Right ventricle myocardium inferior (tissue), 1 donor: ENCODE measurements around the gene MARCHF3. TPM values are rescaled to one million over a fixed set of nuclear protein-coding genes. Genes with fewer than 3 reads are reported as not detected.
"Not testable (repeated sequence)": the region's sequence is repeated elsewhere in the genome, so short reads cannot be mapped to it uniquely, and the experiment has no call there.

Source experiments
- ATAC-seq: fragments of 200-7000 bp; cut with Tn5 transposase; one replicate; pipeline ENCODE4 v1.9.1; 2020; ENCODE audit warnings: mild to moderate bottlenecking, moderate library complexity
- DNase-seq: peaks from one replicate; pipeline ENCODE4 v3.0.0; 2021; ENCODE audit errors: missing footprints
- intact Hi-C: fragments of 100-400 bp; cut with DNase I; formaldehyde crosslinking; loops from one replicate; pipeline ENCODE4 v1.11.0; 2022
- total RNA-seq: library from RNA; stranded (reverse); fragmentation: NEBNext Ultra II Directional; extraction: Animal tissue kit (Norgen Biotek cat#: 25700); gene quantifications from one replicate; pipeline ENCODE4 v1.2.1, GENCODE V29; 2021
- donor health status: DM: no; HTN: yes; CAD: no; lungs with severe emphysema.

The MARCHF3 gene
- total RNA-seq, 1 donor from 2014 or later, result 30.1 TPM

GRCh38 chr5:127023552-127024191, 6.7 kb downstream of the MARCHF3 start:
- DNase-seq, ATAC-seq, intact Hi-C loops: not testable (repeated sequence)

DNA sequence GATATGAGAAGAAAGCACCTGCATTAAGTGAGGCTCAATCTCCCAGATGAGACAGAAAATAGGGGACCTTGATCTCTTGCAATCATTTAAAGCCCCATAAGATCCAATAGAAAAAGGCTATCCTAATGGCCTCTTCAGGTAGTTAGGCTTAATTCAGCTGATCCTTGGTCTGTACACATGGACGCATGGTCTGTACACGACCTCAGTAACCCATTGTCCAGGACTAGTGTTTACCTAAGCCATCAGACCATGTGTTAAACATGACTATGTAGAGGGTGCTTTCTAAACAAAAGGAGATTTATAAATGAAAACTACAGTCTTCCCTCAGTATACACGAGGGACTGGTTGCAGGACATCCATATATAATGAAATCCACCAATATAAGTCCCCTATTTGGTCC, 7.5 kb downstream of the MARCHF3 start:
- DNase-seq (no peak), ATAC-seq (no peak)
- intact Hi-C loops, result no loop called here

DNA sequence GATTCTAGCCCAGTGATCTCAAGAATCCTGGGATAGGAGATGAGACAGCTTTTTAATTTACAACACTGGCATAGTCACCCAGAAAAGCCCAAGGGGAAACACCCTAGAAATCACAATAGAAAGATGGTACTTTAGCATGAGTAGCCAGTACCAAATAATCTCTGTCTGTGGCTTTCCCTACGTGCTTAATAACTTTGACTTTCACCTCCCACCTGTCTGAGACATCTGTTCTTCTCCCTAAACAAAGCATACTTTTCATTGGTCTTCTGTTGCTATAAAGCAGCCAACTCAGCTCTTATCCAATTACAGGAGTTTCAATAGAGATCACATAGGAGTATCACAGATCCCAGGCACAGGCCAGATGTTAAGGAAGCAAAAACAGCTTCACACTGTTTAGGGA, 10.4 kb downstream of the MARCHF3 start:
- intact Hi-C loops, result no loop called here
- no peak for ATAC-seq
- no peak for DNase-seq

DNA sequence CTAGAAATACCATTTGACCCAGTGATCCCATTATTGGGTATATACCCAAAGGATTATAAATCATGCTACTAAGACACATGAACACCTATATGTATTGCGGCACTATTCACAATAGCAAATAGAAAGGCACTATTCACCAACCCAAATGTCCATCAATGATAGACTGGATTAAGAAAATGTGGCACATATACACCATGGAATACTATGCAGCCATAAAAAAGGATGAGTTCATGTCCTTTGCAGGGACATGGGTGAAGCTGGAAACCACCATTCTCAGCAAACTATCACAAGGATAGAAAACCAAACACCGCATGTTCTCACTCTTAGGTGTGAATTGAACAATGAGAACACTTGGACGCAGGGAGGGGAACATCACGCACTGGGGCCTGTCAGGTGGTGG, 13.6 kb downstream of the MARCHF3 start:
- DNase-seq, intact Hi-C loops, ATAC-seq: not testable (repeated sequence)

DNA sequence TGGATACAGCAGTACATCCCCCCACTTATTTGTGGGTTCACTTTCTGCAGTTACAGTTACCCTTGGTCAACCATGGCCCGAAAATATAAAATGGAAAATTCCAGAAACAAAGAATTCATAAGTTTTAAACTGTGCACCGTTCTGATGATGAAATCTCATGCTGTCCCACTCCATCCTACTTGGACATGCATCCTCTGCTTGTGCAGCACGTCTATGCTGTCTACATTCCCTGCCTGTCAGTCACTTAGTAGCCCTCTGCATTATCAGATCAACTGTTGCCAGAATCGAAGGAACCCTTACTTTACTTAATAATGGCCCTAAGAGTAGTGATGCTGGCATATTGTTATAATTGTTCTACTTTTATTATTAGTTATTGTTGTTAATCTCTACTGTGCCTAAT, 14.6 kb downstream of the MARCHF3 start:
- intact Hi-C loops, result no loop called here
- DNase-seq (no peak), ATAC-seq (no peak)

- intact Hi-C loops, result no loop called here
- ATAC-seq, result no peak
- DNase-seq, result no peak
These were observed 15.8 kb downstream of the MARCHF3 start for GRCh38 chr5:127014573-127014972.

DNA sequence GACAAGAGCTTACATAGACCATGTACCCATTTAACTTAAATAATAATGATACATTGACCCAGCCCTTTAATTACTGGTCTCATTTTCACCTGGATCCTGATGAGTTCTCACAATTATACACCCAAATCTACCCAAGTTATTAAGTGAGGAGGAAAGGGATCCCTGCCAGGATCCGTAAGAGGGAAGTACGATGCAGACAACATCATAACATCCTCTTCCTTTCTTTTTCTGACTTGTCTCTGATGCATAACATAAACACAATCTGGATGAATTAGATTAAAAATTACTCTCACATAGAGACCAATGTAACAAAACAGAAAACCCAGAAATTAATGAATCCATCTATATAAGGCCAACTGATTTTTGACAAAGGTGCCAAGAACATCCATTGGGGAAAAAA, 17.0 kb downstream of the MARCHF3 start:
- intact Hi-C loops, result no loop called here
- ATAC-seq (no peak), DNase-seq (no peak)

DNA sequence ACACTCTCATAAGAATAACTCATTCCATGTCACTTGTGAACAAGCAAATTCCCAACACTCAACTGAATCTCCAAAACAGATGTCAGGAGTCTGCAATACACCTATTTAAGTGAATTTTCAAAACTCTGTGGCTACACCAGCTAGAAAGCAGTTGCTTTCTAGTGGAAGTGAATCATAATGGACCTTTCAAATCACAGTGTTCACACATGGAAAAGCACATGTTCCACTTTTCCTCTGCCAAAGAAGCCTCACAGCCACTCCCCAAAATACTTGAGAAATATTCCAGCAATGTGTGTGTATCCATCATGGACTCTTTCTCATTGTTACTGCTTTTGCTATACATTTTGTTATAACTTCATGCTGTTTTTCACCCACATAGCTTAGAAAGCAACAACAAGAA, 17.4 kb downstream of the MARCHF3 start:
- intact Hi-C loops, result no loop called here
- ATAC-seq (no peak), DNase-seq (no peak)

- DNase-seq (no peak), ATAC-seq (no peak)
- intact Hi-C loops, result no loop called here
These were observed 18.3 kb downstream of the MARCHF3 start for GRCh38 chr5:127011961-127012644.

GRCh38 chr5:127011153-127011552, 19.2 kb downstream of the MARCHF3 start:
- DNase-seq, result no peak
- intact Hi-C loops, result no loop called here
- ATAC-seq, result peak; percentile 20

- ATAC-seq (peak; percentile 28), DNase-seq (no peak)
- intact Hi-C loops, result no loop called here
These were observed 20.0 kb downstream of the MARCHF3 start for GRCh38 chr5:127010362-127010761.

- ATAC-seq (no peak), DNase-seq (no peak)
- intact Hi-C loops, result no loop called here
These were observed 20.6 kb downstream of the MARCHF3 start for GRCh38 chr5:127009784-127010183.

- no peak for DNase-seq
- intact Hi-C loops, result no loop called here
- no peak for ATAC-seq
These were observed 21.9 kb downstream of the MARCHF3 start for GRCh38 chr5:127008300-127008975.

- DNase-seq (no peak), ATAC-seq (no peak)
- intact Hi-C loops, result no loop called here
These were observed 22.8 kb downstream of the MARCHF3 start for GRCh38 chr5:127007522-127007921.

GRCh38 chr5:127006744-127007143, 23.6 kb downstream of the MARCHF3 start:
- intact Hi-C loops, result no loop called here
- ATAC-seq, result no peak

DNA sequence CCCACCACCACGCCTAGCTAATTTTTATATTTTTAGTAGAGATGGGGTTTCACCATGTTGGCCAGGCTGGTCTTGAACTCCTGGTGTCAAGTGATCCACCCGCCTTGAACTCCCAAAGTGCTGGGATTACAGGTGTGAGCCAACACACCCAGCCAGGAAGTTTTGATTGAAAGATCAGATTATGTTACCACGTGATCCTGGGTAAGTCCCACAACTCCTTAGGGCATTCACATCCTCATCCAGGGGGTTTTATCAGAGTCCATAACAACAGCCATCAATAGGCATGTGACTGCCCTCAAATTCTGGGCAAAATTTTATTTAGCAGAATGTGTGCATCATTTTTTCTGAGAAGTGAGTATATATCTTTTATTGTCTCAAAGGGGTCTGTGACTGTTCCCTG, 25.1 kb downstream of the MARCHF3 start:
- intact Hi-C loops, result not testable (repeated sequence)

More at GRCh38 chr5:127006744-127007143, 23.6 kb downstream of the MARCHF3 start:
- DNase-seq, result no peak

GRCh38 chr5:127004721-127005120, 25.6 kb downstream of the MARCHF3 start:
- intact Hi-C loops, result no loop called here
- no peak for DNase-seq

More for the DNA sequence above, 25.1 kb downstream of the MARCHF3 start:
- DNase-seq, ATAC-seq: not testable (repeated sequence)

DNA sequence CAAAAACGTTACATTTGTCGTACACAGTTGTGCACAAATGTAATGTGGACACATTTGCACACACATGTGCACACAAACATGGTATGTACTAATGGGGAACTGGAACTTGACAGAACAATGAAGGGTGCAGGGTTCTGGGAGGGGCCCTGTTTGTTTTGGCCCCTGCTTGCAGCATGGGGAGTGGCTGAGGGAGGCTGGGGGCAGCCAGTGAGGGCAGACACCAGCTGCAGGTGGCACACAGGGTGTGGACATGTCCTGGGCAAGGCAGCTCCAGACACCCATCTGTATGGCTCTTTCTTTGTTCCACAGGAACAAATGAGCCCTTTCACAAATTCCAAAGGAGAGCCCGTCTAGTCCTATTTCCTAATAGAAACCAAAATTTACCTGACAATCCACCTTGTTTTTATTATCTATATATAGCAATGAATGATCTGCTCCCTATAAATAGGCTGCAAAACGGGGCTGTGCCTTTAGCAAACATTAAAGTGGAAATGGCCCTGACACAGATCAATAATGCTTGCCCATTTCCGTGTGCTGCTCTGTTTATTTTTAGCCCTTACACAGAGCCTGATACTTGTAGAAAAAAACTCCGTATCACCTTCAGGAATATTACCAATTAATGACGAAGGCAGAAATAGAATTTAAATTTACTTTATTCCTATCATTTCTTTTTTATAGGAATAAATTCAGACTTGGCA, 26.4 kb downstream of the MARCHF3 start:
- ATAC-seq (no peak), DNase-seq (no peak)
- intact Hi-C loops, result no loop called here

More at GRCh38 chr5:127004721-127005120, 25.6 kb downstream of the MARCHF3 start:
- no peak for ATAC-seq

GRCh38 chr5:127002390-127002789, 28.0 kb downstream of the MARCHF3 start:
- DNase-seq (no peak), ATAC-seq (no peak)
- intact Hi-C loops, result no loop called here
